Thyroid gland (tissue), 4 donors: Measurements from ENCODE around the gene USP46. TPM values are rescaled to one million over a fixed set of nuclear protein-coding genes. Genes with fewer than 3 reads are reported as not detected.

Experiments used
- DNase-seq, 2 donors: peaks; one replicate each; pipeline ENCODE4 v3.0.0-alpha.2; 2019
- H3K27ac ChIP-seq, 3 donors: fragments of 200-600 bp; sonication (generic); 1 replicate in 2 of 3; 2 replicates in 1 of 3; pipeline ENCODE4 v1.5.1; 2016 to 2019; ENCODE audit warnings: mild to moderate bottlenecking in 1 of 3, moderate library complexity in 1 of 3
- H3K27me3 ChIP-seq: fragments of 200-600 bp; sonication (generic); one replicate; pipeline ENCODE4 v1.5.1; 2019
- H3K36me3 ChIP-seq, 2 donors: fragments of 200-600 bp; sonication (generic); one replicate each; pipeline ENCODE4 v1.5.1; 2016 to 2019
- H3K4me1 ChIP-seq, 2 donors: fragments of 200-600 bp; sonication (generic); one replicate each; pipeline ENCODE4 v1.5.1; 2017 to 2019
- H3K4me3 ChIP-seq, 3 donors: fragments of 200-600 bp; sonication (generic); replicated peaks in 1 of 3; 1 replicate in 2 of 3; 2 replicates in 1 of 3; pipeline ENCODE4 v1.5.1; 2016; ENCODE audit warnings: mild to moderate bottlenecking in 1 of 3
- H3K9me3 ChIP-seq: fragments of 200-600 bp; sonication (generic); one replicate; pipeline ENCODE4 v1.5.1; 2017
- POLR2A ChIP-seq, 2 donors: fragments of 450-650 bp; IDR thresholded peaks; one replicate each; pipeline ENCODE4 v1.6.1; 2017; ENCODE audit warnings: antibody characterized with exemption in 2 of 2, mild to moderate bottlenecking in 2 of 2, moderate library complexity in 1 of 2
- WGBS, 2 donors: methylation state at CpG; one replicate each; pipeline ENCODE4 v1.1.5; 2017; 5-methylcytosine and 5-hydroxymethylcytosine counted together
- intact Hi-C: fragments of 100-400 bp; cut with DNase I; formaldehyde crosslinking; loops from one replicate; pipeline ENCODE4 v1.15.1; 2023
- total RNA-seq, 4 donors: library from RNA; depleted of rRNA; stranded (reverse); fragments of >200 nt; gene quantifications; one replicate each; pipeline ENCODE4 v1.2.3, GENCODE V29; 2016
- TF ChIP-seq, protein P1 (sequence below), 6 experiments: fragments of 200-600 bp in 3 of 6; fragments of 450-650 bp in 3 of 6; sonication (generic) in 3 of 6; IDR thresholded peaks; one replicate each; pipeline ENCODE4 v1.5.1; 2016 to 2019; ENCODE audit warnings: antibody characterized with exemption in 6 of 6, mild to moderate bottlenecking in 2 of 6, inconsistent platforms in 1 of 6, moderate library complexity in 1 of 6

The USP46 gene
- total RNA-seq, 4 donors from 2014 or later: 10.8 to 17.6 (median 14.2) TPM

DNA sequence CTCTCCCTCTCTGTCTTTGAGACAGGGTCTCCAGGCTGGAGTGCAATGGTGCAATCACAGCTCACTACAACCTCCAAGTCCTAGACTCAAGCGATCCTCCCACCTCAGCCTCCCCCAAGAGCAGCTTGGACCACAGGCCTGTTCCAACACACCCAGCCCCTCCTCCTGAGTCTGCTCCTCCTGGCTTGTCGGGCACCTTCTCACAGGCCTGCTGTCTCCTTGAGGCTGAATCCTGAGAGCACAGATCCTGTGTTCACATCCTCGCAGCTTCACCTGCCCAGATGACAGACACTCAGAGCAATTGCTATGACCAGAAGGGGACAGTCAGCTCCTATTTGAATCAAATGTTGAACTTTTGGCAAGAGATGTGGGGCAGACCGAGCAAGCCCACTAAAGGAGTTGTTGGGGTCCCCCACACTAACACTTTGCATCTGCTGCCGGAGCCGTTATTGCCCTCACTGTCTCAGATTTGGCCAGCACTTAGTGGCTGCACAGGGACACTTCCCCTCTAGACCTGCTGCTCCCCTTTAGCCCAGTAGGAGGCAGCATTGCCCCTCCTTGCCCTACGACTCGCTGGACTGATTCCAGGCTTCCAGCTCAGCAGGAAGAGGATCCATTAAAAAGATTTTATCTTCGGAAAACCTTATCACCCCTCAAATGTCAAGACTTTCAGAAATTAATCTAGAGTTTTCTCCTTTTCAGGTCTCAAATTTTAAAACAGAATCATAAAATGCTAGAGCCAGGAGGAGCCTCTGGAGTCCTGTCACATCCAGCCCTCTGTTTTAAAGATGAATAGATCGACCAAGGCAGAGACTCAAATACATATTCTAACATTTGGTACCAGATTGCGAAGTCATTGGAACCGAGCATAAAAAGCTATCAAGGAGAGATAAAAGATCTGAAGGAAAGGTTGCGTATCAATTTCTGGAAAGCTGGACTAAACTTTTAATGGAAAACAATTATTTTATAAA, 113.7 kb downstream of the USP46 start:
- intact Hi-C loops: loop anchor here (5.0 kb wide), 1 partner anchor 437 kb away; no protein-coding TSS in a partner anchor
- H3K27ac ChIP-seq: no peak overlapping the region
- no peak overlapping the region for H3K4me3 ChIP-seq
- no peak for TF ChIP-seq POLR2A (IDR thresholded peaks at IDR 0.05)
- TF ChIP-seq, protein P1, sequence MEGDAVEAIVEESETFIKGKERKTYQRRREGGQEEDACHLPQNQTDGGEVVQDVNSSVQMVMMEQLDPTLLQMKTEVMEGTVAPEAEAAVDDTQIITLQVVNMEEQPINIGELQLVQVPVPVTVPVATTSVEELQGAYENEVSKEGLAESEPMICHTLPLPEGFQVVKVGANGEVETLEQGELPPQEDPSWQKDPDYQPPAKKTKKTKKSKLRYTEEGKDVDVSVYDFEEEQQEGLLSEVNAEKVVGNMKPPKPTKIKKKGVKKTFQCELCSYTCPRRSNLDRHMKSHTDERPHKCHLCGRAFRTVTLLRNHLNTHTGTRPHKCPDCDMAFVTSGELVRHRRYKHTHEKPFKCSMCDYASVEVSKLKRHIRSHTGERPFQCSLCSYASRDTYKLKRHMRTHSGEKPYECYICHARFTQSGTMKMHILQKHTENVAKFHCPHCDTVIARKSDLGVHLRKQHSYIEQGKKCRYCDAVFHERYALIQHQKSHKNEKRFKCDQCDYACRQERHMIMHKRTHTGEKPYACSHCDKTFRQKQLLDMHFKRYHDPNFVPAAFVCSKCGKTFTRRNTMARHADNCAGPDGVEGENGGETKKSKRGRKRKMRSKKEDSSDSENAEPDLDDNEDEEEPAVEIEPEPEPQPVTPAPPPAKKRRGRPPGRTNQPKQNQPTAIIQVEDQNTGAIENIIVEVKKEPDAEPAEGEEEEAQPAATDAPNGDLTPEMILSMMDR (IDR thresholded peaks at IDR 0.05): peak; percentile 67 to 93 (median 88)
- H3K27me3 ChIP-seq: no peaks in the 10 kb centered on the region
- no peaks in the 10 kb centered on the region for H3K4me1 ChIP-seq
- no peaks in the 10 kb centered on the region for H3K9me3 ChIP-seq
- DNase-seq: peak; percentile 69 to 74
- 41 to 47% methylated on average over 13 of the region's 13 CpGs for WGBS, 2 donors
- H3K36me3 ChIP-seq: no peaks in the 10 kb centered on the region

Other genes starting within 250 kb of the USP46 start
- gene ERVMER34-1, start 92.1 kb upstream of the USP46 start, total RNA-seq: 1 to 10 TPM in 2 of 4 donors, under 1 TPM in 2; 0.67 to 1.2 (median 0.90) TPM
- gene RASL11B, start 203.0 kb upstream of the USP46 start, total RNA-seq: 1 to 10 TPM in 1 of 4 donors, under 1 TPM in 3; 0.45 to 3.6 (median 0.60) TPM